CD4-positive, alpha-beta T cell treated with Interleukin-6 at 100 ng/mL for 8 hours (primary cell): Measurements from ENCODE around the gene SLCO4A1.

Experiments used
- DNase-seq: peaks from one replicate; pipeline ENCODE4 v3.0.0-alpha.2; 2020; ENCODE audit warnings: mixed read lengths, low spot score

The SLCO4A1 gene

GRCh38 chr20:62607366-62608217 is 34.7 kb upstream of the SLCO4A1 start:
- no peak for DNase-seq

- DNase-seq: no peak
These were observed 34.1 kb upstream of the SLCO4A1 start for GRCh38 chr20:62608218-62608565.

DNA sequence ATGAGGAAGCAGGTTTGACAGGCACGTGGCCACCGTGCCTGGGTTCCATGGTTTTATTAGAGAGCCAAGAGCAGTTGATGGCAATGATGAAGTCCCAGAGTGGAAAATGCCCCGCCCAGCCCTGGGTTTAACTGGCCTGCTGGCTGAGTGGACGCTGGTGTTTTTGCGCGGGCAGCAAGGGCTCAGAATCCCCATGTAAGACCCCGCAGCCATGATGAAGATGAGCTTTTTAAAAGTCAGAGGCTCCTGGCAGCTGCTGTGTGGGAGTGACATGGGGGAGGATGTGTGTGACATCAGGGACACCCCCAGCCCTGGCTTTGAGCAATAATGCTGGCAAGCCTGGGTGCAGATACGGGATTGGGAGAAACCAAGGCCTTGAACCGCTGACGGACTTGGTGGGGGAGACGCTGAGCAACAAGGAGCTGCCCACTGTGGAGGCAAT is 33.0 kb upstream of the SLCO4A1 start:
- DNase-seq: no peak

GRCh38 chr20:62609811-62610757 is 32.2 kb upstream of the SLCO4A1 start:
- DNase-seq: no peak

DNA sequence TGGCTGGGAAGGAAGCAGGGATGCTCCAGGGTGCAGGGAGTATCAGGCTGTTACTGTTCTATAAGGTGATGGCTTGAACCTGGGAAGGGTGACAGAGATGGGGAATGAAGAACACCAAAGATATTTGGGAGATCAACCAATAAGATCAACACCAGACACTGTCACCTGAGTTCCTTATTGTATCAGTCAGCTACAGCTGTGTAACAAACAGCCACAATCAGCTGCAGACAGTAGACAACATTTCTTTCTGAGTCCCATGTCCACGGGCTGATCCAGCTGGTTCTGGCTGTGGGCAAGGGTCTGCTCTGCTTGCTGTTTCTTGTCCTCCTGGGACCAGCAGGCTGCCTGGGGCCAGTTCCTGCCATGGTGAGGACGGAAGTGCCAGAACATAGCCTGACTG is 31.3 kb upstream of the SLCO4A1 start:
- no peak for DNase-seq

- DNase-seq: no peak
These were observed 30.5 kb upstream of the SLCO4A1 start for GRCh38 chr20:62611819-62612218.

DNA sequence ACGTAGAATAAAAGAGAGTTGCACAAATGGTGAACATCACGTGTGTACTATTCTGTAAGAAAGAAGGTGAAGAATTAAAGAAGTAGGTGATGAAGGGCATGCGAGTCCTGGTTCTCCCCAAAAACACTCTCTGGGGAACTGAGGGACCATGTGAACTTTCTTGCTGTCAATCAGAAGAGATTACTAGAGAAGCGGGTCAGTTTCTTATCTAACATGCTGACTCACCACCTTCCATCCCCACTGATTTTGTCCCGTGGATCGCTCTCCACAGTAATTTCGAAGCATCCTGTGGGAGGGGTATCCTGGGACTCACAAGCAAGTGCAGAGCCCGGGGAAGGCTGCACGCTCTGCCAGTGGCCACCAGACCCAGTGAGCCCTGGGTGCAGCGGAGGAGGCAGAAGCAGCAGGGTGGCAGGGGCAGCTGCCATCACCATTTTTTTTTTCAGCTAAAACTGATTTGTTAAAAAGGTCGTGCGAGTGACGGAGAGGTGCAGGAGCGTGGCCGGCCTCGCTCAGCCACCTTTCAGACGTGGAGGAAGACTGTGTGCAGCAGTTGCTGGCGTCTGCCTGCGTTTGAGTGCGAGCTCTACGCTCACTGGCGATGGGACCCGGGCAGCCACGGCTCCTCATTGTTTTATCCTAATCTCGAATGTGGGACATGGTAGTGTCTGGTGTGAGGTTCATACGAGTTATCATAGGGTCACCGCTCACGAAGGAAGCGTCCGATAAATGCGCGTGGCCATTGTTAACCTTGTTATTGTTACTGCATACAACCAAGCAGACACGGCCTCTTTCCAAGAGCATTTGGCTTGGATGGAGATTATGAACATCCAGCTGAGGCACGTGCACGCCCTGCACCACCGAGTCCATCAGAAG is 28.0 kb upstream of the SLCO4A1 start:
- DNase-seq: no peak

DNA sequence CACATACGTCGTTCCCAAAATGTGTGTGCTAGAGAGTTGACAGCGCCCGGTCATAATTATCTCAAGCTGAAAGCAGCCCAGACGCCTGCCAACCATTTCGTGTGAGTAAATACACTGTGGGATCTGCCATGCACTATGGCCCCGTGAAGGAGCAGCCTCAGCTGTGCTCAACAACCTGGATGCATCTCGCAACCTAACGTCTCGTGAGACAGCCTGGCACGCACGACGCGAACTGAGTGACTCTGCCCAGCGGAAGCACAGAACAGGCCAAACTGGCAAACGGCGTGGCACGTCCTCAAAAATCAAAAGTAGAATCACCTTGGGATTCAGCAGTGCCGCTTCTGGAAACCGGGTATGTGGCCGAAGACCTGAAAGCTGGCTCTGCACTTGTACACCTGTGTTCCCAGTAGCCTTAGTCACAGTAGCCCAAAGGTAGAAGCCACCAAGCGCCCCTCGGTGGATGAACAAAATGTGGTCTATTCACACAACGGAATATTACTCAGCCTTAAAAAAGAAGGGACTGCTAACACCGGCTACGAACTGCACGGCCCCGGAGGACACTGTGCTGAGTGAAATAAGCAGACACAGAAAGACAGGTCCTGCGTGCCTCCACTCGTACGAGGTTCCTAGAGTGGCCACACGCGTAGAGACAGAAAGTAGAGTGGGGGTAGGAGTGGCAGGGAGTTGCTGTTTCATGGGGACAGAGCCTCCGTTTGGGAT is 27.2 kb upstream of the SLCO4A1 start:
- DNase-seq: no peak

DNA sequence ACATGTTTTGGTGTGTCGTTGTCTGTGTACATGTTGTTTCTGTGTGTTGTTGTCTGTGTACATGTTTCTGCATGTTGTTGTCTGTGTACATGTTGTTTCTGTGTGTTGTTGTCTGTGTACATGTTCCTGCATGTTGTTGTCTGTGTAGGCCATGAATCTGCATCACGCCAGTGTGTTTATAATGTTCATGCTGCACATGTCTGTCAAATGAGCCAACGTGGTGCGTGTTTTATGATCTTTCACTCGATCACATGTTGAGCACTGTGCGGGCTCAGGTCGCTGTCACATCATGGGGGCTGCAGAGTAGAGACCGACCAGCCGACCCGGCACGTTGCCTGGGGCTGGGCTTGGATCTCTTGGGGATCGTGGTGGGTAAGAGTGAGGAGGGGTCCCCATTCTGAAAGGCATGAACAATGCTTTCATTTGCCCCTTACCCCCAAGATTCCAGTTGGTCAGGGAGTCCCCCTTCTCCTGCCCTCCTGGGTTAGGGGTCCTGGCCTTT is 26.5 kb upstream of the SLCO4A1 start:
- DNase-seq: no peak

DNA sequence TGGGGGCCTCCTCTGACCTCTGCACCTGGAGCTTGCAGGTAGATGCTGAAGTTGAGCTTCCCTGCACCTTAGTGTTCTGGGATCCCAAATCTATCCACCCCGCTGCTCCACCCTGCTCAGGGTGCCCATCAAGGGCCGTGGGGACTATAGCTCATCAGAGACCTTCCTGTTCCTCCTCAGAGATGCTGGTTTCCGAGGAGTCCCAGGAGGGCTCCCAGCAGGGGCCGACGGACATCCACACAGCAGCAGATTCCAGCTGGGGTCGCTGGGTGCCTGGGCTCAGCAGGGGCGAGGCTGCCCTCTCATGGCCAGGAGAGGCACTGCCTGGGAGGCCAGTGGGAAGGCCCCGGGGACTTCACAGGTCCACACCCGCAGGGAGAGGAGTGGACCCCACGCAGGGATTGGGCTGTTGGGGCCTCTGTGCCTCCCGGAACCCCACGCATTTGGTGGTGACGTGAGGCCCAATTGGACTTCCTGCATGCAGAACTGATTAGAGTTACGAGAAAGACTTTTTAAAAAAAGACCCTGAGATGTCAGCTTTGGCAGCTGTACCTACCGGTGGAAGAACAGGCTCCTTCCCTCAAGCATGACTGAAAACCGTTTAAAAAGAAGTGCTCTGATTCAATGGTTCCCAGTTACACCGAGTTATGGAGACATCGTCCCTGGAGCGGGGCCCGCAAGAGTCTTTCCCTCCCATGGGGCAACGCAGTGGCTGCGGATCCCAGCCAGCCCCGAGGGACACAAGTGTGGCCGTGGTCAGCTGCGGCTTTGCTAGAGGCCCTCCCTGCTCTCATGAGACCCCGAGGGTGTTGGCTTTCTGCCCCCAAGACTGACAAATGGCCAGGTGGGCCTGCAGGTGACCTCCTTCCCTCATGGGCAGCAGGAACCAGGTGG is 25.3 kb upstream of the SLCO4A1 start:
- peak; percentile 64 for DNase-seq

DNA sequence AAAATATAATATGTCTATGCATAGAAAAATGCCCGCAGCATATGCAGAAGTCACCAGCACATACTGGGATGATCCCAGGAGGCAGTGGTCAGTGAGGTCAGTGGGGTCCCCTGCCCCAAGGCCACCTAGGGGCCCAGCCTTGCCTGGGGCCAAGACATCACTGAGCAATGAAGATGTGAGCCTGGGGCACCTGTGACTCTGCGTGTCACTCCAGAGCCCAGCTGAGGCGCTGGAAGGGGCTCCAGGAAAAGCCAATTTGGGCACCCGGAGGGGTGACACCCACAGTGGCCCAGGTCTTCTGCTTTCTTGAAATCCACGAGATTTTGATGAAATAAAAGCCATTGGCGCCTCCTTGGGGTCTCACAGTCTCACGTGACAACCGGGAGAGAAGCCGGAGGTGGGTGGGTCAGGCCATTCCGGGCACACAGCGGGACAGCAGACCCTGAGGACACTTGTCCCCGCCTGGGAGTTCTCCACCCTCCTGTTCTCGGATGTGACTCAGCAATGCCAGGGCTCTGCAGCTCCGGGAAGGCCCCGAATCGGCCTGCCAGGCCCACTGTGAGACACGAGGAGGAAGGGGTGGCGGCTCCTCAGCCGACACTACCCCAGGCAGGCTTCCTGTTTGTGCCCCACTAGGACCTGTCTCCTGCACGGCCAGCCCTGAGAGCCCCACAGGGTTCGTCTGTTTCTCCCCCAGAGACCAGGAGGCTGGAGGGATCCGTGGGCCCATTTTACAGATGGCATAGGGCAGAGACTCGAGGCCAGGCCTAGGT is 24.4 kb upstream of the SLCO4A1 start:
- peak; percentile 58 for DNase-seq

DNA sequence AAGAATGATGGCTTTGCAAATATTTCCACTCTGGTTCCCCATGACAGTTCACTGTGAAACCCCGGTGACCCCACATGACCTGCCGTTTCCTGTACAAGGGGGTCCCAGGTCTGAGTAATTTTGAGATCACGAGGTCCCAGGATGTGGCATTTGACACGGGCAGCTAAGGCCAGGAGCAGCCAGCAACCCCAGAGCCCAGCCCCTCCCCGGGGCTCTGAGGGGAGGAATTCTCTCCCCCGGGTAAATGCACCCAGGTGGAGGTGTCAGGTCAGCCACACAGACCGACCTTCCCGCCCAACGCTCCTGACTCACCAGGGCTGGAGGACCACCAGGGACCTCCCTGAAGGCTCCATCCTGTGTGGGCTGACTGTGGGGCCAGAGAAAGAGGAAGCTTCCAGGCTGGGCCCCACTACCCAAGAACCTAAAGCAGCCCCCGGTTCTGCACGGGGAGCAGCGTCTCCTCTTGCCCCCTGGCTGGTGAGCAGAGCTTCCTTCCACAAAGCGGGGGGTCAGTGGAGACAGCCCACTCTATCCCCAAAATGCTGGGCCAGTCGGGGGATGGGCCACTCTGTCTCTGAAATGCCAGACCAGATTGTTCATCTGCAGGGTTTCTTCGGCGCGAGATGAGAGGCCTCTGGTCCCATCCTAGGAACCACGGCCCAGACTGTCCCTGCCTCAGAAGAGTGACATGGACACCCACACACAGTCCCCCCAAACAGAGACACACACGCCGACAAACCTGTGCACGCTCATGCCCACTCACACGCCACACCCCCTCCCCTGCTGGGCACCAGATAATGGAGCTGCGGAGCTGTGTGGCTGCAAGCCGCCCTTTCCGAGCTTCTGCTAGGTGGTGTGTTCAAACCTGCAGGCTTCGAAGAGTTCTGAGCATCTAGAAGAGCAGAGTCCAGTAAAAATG is 23.4 kb upstream of the SLCO4A1 start:
- DNase-seq: no peak

DNA sequence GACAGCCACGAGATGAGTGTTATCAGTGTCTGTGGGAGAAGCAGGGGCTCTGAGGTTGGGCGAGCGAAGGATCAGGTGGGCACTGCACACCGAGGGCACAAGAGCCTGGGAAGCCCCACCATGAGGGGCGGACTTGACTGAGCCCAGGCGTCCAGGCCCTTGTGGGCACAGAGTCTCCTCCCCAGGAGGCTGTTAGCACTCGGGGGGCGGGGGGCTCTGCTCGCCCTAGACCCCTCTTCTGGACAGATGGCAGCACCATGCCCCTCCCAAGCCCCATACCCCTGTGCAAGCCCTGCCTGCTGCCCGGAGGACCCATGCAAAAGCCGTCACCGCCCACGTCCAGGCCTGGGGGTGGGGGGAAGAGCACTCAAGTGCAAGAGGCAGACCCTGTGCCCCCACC is 21.7 kb upstream of the SLCO4A1 start:
- no peak for DNase-seq

- no peak for DNase-seq
These were observed 20.8 kb upstream of the SLCO4A1 start for GRCh38 chr20:62621251-62622110.

- DNase-seq: no peak
These were observed 20.0 kb upstream of the SLCO4A1 start for GRCh38 chr20:62622178-62622876.

GRCh38 chr20:62622877-62623487 is 19.3 kb upstream of the SLCO4A1 start:
- DNase-seq: no peak
